ENCODE results near the gene ZNF587.

DNA sequence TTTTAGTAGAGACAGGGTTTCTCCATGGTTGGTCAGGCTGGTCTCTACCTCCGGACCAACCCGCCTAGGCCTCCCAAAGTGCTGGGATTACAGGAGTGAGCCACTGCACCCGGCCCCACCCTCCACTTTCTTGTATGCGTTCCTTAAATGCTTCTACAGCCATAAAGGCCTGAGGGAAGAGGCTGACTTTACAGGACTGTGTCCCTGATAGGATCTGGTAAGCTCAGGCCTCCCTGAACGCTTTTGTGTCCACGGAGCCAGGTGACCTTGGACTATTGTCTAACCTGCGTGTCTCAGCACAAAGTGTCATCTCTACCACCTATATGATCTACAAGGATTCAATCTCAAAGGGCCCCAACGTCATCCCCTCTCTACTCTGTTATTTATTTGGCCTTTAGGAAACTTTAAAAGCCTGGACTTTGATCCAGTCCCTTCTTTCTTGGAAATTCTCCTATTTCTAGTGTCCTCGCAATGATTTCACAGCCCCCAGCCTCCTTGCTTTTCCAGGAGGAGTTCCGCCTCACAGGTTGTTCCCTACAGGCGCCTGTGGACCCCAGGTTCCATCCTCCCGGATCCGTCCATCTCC lies 35.6 kb upstream of the ZNF587 start:
- TF ChIP-seq YY1 (IDR thresholded peaks at IDR 0.05; ENCODE audit: low read depth) = no peak
- no peak for TF ChIP-seq CEBPB (IDR thresholded peaks at IDR 0.05)
- TF ChIP-seq, protein P1, sequence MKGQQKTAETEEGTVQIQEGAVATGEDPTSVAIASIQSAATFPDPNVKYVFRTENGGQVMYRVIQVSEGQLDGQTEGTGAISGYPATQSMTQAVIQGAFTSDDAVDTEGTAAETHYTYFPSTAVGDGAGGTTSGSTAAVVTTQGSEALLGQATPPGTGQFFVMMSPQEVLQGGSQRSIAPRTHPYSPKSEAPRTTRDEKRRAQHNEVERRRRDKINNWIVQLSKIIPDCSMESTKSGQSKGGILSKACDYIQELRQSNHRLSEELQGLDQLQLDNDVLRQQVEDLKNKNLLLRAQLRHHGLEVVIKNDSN (IDR thresholded peaks at IDR 0.05) = no peak
- no peak for TF ChIP-seq CREB1 (IDR thresholded peaks at IDR 0.05; ENCODE audit: low read depth)
